Inferior parietal cortex (tissue), 1 donor: ENCODE measurements around the gene DGKQ.

Experiments
- DNase-seq: peaks from one replicate; pipeline ENCODE4 v3.0.0-alpha.2; 2016; ENCODE audit errors: extremely low spot score

The DGKQ gene

DNA sequence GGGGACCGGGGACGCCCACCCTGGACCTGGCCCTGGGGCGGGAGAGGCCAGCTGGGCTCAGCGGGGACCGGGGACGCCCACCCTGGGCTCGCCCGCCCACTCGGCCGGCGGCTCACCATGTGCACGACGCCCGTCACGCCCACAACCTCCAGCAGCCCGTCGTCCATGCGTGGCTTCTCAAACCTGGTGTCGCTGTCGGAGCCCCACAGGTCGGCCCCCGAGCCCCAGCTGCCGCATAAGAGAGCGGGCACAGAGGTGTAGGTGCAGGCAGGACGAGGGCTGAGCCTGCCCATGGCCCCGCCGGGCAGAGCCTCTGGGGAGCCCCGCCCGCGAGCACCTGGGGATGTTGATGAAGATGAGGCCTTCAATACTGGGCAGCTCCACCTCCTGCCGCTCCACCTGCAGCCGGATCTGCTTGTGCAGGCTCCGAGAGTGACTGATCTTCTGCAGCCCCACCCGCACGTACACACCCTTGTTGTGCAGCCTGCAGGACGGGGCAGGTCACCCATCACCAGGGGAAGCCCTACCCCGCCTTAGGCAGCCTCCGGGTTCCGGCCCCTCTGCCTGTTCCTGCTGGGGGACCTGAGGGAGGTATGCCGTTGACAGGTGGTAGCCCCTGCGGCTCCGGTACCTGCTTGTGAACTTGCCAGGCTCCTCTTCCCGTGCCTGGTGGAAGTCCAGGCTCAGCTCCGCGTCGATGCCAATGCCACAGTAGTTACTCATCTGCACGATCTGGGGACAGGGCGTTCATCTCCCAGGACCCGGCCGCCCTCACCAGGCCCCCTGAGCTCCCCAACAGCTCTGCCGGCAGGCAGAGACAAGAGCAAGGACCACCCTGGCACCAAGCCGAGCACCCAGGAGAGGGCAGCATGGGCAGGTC is 11.8 kb downstream of the DGKQ start:
- no peak for DNase-seq

DNA sequence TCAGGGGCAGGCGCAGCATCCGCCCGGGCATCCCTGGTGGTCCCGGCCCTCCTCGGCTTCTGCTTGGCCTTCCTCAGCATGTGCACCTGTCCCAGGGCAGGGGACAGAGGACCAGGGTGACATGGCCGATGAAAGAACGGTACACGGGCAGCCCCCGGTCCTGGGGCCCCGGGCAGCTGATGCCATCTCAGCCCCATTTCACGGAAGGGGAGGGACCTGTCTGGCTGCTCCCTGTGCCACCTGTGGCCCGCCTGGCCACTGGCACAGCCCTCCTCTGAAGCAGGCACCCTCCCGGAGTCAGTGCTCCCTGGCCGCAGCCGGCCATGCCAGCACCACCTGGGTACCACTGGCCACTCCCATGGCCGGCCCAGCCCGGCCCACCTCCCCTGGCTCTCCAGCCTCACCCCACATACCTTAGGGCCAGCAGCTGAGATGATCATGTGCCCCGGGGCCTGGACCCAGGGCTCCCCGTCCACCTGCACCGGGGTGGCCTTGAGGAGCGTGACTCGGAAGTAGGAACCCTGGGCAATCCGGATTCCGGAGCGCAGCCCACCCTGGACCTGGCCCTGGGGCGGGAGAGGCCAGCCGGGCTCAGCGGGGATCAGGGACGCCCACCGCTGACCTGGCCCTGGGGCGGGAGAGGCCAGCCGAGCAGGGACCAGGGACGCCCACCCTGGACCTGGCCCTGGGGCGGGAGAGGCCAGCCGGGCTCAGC is 12.6 kb downstream of the DGKQ start:
- DNase-seq: no peak

DNA sequence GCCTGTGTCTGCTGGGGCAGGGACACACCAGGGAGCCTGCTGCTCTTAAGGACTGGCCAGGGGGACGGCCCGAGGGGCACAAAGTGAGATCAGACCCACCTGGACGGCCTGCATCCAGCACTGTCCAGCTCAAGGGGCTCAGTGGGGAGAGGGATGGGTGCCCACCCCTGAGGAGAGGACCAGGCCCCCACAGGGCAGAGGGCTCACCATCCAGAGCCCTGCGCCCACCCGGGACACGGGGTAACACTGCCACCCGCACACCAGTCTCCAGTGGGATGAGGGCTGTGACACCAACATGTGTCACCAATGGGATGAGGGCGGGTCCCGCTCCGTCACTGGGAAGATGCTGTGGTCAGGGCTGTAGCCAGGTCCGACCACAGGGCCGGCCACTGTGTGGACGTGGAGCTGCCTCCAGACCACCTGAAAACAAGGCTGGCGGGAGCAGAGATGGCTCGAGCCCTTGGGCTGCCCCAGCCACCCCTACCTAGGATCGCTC is 13.2 kb downstream of the DGKQ start:
- DNase-seq: no peak

- DNase-seq: no peak
Observed at GRCh38 chr4:959338-960139, 13.8 kb downstream of the DGKQ start.

DNA sequence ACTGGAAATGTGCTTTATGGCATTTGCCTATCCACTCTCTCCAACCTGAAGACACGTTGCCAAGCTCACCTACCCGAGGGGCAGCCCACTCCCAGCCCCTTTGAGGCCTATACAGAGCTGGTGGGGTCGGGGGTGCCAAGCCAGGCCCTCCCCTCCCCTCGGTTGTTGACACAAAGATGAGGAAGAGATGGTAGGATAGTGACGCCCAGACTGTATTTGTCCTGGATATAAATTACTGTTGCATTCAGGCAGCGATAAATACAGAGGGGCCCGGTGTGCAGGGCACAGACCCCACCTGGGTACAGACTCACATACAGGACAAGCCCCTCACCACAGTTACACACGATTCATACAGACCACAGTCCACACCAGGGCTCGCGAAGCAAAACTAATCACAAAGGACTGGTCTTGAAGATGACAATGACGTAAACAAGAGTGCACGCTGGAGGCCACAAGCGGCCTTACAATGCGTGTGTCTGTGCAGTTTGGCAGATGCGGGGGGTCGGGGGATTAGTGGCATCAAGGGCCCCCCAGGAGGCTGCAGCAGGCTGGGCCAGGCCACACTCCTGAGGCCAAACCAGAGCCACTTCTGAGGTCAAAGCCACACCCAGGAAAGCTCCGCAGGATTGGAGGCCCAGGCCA is 14.6 kb downstream of the DGKQ start:
- no peak for DNase-seq

GRCh38 chr4:958314-958665 is 15.1 kb downstream of the DGKQ start:
- DNase-seq: no peak

DNA sequence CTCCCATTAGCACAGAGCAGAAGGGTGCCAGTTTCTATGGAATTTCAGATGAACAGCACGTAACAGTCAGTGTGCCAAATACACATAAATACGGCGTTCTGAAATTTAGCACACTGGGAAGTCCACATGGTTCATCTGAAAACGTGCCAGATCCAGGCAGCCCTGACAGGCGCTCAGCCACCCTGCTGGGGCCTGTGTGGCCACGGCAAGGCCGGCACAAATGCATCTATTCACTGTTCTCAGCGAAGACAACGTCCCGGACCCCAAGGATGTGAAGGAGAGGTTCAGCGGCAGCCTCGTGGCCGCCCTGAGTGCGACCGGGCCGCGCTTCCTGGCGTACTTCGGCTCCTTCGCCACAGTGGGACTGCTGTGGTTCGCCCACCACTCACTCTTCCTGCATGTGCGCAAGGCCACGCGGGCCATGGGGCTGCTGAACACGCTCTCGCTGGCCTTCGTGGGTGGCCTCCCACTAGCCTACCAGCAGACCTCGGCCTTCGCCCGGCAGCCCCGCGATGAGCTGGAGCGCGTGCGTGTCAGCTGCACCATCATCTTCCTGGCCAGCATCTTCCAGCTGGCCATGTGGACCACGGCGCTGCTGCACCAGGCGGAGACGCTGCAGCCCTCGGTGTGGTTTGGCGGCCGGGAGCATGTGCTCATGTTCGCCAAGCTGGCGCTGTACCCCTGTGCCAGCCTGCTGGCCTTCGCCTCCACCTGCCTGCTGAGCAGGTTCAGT is 15.6 kb downstream of the DGKQ start:
- DNase-seq: no peak

DNA sequence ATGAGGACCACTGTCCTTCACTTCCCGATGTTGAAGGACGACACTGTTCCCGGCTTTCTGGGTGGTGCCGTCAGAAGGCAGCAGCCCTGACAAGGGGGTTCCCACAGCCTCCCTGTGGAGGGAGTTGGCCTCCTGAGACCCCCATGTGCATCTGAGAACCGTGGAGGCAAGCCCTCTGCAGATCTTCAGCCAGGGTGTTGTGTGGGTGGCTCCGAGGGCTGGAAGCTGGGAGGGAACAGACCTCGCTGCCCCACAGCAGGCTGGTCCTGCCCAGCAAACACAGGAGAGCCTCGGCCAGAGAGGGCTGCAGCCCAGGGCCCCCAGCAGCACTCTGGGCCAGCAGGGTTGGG is 16.2 kb downstream of the DGKQ start:
- DNase-seq: no peak

DNA sequence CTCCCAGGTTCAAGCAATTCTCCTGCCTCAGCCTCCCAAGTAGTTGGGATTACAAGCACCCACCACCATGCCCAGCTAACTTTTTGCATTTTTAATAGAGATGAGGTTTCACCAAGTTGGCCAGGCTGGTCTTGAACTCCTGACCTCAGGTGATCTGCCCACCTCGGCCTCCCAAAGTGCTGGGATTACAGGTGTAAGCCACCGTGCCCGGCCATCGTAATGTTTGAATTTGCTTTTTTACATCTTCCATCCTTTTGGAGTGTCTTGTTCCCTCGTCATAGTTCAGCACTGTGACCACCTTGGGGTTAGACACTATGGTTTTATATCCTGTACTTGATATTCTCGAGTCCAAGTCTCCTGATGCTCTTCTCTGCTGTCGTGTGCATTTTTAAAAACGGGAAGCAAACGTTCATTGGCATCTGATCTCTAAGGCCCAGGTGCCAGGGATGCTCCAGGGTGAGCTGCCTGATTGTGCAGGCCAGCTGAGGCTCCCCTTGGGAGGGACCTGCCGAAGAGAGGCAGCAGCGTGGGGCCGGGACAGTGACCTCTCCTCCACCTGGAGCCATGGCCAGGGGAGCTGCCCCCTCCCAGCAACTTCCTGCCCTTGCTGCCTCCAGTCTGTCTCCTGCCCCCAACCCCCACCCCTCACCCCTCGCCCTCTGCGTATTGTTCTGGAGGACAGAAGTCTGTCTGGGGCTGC is 16.7 kb downstream of the DGKQ start:
- no peak for DNase-seq

DNA sequence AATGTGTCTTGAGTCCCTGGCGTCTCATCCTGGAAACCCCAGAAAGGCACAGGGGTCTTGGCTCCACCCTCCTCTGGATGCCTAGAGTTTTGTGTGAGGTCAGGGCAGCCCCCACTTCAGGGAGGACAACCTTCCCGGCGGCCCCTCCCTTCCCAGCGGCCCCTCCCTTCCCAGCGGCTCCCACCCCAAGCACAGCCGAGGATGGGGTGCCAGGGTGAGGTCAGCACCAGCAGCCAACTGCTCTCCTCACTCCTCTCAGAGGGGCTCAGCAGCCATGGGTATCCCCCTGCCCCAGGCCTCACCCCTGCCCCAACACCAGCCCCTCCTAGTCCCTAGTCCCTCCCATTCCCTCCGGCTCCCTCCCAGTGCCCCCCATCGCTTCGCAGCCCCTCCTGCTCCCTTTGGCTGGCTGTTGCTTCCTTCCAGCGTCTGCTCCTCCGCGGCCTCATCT is 17.4 kb downstream of the DGKQ start:
- no peak for DNase-seq

DNA sequence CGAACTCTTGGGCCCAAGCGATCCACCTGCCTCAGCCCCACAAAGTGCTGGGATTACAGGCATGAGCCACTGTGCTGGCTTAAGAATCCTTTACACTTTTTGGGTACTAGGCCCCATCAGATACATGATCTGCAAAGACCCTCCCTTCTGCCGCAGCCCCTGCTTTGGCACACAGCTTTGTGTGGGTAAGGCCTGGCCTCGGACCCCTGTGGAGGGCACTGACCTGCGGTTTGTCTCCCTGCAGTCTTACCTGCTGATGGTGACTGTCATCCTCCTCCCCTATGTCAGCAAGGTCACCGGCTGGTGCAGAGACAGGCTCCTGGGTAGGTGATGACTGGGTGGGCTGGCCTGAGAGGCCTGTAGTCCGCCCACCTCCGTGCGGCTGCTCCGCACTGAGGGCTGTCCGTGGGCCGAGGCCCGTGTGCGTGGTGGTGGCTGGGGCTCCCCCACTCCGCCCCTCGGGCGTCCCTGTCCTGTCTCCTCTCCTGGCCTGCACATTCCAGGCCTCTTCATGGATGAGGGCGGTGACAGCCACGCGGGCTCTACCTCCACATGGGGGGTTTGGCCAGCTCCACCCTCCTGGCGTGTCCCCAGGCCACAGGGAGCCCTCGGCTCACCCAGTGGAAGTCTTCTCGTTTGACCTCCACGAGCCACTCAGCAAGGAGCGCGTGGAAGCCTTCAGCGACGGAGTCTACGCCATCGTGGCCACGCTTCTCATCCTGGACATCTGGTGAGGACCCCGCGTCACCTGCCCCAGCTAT is 18.0 kb downstream of the DGKQ start:
- no peak for DNase-seq

GRCh38 chr4:954211-955020 is 19.0 kb downstream of the DGKQ start:
- DNase-seq: no peak

- DNase-seq: no peak
Observed at GRCh38 chr4:953574-953915, 19.8 kb downstream of the DGKQ start.

DNA sequence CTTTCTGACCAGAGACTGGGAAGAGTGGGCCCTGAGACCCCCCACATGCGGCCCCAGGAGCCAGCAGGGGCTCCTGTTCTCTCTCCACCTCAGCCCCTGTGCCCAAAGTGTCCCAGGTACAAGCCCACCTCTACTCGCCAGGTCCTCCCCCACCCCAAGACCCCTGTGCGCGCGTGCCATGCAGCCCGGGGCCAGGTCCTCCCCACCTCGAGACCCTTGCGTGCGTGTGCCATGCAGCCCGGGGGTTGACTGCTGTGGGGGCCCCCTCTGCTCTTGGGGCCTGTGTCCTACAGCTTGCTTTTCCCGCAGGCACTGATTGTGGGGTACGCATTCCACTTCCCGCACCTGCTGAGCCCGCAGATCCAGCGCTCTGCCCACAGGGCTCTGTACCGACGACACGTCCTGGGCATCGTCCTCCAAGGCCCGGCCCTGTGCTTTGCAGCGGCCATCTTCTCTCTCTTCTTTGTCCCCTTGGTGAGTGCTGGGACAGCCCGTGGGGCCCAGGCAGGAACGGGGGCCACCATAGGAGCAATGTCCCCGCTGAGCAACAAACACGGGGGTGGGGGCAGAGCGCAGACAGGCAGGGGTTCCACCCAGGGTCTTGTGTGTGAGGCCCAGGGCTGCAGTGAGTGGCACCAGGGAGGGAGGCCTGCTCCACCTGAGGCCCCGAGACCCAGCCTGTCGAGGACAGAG is 20.3 kb downstream of the DGKQ start:
- no peak for DNase-seq

GRCh38 chr4:951594-952468 is 21.5 kb downstream of the DGKQ start:
- no peak for DNase-seq

GRCh38 chr4:951186-951585 is 22.2 kb downstream of the DGKQ start:
- no peak for DNase-seq
